ENCODE data around the gene THAP2. TPM values are rescaled to one million over a fixed set of nuclear protein-coding genes. Genes with fewer than 3 reads are reported as not detected.

Gene THAP2
- total RNA-seq, 4 donors from 2014 or later, result 2.4 to 11.6 (median 3.0) TPM

DNA sequence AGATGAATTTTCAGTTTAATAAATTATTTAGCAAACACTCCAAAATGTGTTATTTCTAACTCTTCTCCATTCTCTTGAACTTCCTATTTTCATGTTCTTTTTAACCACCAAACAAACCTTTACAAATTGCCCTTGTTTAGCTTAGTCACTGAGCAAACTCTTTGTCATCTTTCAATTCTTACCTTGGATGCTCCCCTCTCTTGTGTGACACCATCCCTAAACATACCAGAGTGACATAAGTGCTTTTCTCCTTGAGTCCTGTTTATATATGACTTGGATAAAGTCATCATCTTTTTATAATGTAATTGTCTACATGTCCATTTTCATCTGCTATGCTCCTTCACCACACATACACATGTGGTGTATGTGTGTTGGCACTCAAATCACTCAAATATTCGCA lies 18.4 kb downstream of the THAP2 start:
- Histone ChIP-seq H3K27me3 (no peaks in the 10 kb centered on the region), H3K4me3 (replicated peaks in 1 of 3) (no peak overlapping the region), H3K27ac (no peak overlapping the region), H3K9me3 (no peaks in the 10 kb centered on the region), H3K4me1 (peaks cover 10 to 13% of the 10 kb centered on the region in 2 donors), H3K36me3 (no peaks in the 10 kb centered on the region)
- DNase-seq, result no peak
- no peak for TF ChIP-seq POLR2A (IDR thresholded peaks at IDR 0.05)
- TF ChIP-seq, protein P1, sequence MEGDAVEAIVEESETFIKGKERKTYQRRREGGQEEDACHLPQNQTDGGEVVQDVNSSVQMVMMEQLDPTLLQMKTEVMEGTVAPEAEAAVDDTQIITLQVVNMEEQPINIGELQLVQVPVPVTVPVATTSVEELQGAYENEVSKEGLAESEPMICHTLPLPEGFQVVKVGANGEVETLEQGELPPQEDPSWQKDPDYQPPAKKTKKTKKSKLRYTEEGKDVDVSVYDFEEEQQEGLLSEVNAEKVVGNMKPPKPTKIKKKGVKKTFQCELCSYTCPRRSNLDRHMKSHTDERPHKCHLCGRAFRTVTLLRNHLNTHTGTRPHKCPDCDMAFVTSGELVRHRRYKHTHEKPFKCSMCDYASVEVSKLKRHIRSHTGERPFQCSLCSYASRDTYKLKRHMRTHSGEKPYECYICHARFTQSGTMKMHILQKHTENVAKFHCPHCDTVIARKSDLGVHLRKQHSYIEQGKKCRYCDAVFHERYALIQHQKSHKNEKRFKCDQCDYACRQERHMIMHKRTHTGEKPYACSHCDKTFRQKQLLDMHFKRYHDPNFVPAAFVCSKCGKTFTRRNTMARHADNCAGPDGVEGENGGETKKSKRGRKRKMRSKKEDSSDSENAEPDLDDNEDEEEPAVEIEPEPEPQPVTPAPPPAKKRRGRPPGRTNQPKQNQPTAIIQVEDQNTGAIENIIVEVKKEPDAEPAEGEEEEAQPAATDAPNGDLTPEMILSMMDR (IDR thresholded peaks at IDR 0.05), result no peak
- intact Hi-C loops (cut with DNase I), result no loop called here
- 88 to 97% methylated on average over 1 of the region's 1 CpG for WGBS, 2 donors

DNA sequence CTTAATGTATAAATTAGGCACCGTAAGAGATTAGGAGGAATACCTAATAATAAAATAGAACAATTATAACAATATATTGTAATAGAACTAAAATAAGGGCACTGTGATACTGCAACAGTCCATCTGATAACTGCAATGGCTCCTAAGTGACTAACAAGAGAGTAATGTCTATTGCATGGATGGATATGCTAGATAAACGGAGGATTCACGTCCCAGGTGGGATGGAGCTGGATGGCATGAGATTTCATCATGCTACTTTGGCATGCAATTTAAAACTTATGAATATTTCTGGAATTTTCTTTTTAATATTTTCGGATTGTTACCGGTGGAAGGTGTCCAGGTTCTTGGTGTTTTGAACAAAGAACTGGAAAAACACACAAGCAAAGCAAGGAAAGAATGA lies 19.5 kb downstream of the THAP2 start:
- intact Hi-C loops (cut with DNase I), result no loop called here
- Histone ChIP-seq H3K4me1 (peaks cover 20 to 22% of the 10 kb centered on the region in 2 donors), H3K36me3 (no peaks in the 10 kb centered on the region), H3K27me3 (no peaks in the 10 kb centered on the region), H3K9me3 (no peaks in the 10 kb centered on the region), H3K27ac (no peak overlapping the region), H3K4me3 (replicated peaks in 1 of 3) (no peak overlapping the region)
- 93 to 94% methylated on average over 5 of the region's 5 CpGs for WGBS, 2 donors
- no peak for DNase-seq
- TF ChIP-seq, protein P1 (IDR thresholded peaks at IDR 0.05), result no peak
- TF ChIP-seq POLR2A (IDR thresholded peaks at IDR 0.05), result no peak

DNA sequence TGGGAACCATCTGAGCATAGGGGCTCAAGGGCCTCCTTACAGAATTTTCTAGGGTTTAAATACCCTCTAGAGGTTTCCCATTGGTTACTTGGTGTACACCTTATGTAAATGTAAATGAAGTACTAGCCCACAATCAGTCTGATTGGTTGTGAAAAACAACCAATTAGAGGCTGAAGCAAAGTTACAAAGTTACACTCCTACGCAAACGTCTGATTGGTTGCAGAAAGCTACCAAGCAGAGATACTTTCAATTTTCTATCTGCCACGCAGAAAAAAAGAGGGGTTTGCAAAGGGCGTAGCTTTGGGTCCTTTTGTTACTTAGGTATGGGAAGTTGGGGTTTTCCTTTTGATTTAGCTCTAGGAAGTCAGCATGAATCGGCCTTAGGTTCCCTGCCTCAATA lies 20.0 kb downstream of the THAP2 start:
- Histone ChIP-seq H3K27me3 (no peaks in the 10 kb centered on the region), H3K4me1 (peaks cover 20 to 22% of the 10 kb centered on the region in 2 donors), H3K27ac (no peak overlapping the region), H3K9me3 (no peaks in the 10 kb centered on the region), H3K4me3 (replicated peaks in 1 of 3) (no peak overlapping the region), H3K36me3 (no peaks in the 10 kb centered on the region)
- 83 to 87% methylated on average over 5 of the region's 5 CpGs for WGBS, 2 donors
- TF ChIP-seq POLR2A (IDR thresholded peaks at IDR 0.05), result no peak
- TF ChIP-seq, protein P1 (IDR thresholded peaks at IDR 0.05), result no peak
- DNase-seq, result no peak
- intact Hi-C loops (cut with DNase I), result no loop called here

DNA sequence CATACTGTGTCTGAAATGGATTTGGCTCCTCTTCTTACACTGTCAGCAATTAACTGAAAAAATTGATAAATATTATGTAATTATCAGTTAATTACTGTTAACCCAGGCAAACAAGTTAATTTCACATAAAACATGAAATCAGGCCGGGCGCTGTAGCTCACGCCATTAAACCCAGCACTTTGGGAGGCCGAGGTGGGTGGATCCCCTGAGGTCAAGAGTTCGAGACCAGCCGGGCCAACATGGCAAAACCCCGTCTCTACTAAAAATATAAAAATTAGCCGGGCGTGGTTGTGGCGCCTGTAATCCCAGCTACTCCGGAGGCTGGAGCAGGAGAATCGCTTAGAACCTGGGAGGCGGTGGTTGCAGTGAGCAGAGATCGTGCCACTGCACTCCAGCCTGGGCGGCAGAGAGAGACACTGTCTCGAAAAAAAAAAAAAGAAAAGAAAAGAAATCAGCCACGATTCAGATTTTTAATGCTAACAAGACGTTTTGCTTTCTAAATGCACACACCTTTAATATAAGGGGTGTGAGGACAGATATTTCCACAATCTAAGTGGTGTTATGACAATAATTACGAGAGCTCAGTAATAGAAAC lies 21.3 kb downstream of the THAP2 start:
- intact Hi-C loops (cut with DNase I), result no loop called here
- peak overlapping the region; percentile 52 to 87 (median 78) for H3K27ac ChIP-seq
- TF ChIP-seq, protein P1 (IDR thresholded peaks at IDR 0.05), result no peak
- TF ChIP-seq POLR2A (IDR thresholded peaks at IDR 0.05), result no peak
- H3K9me3 ChIP-seq, result no peaks in the 10 kb centered on the region
- no peaks in the 10 kb centered on the region for H3K36me3 ChIP-seq
- WGBS, 2 donors, result 33 to 37% methylated on average over 19 of the region's 19 CpGs
- H3K4me3 ChIP-seq (replicated peaks in 1 of 3), result peak overlapping the region; percentile 28 to 78 (median 44)
- no peaks in the 10 kb centered on the region for H3K27me3 ChIP-seq
- peak; percentile 7 to 10 for DNase-seq
- H3K4me1 ChIP-seq, result peaks cover 20 to 22% of the 10 kb centered on the region in 2 donors

DNA sequence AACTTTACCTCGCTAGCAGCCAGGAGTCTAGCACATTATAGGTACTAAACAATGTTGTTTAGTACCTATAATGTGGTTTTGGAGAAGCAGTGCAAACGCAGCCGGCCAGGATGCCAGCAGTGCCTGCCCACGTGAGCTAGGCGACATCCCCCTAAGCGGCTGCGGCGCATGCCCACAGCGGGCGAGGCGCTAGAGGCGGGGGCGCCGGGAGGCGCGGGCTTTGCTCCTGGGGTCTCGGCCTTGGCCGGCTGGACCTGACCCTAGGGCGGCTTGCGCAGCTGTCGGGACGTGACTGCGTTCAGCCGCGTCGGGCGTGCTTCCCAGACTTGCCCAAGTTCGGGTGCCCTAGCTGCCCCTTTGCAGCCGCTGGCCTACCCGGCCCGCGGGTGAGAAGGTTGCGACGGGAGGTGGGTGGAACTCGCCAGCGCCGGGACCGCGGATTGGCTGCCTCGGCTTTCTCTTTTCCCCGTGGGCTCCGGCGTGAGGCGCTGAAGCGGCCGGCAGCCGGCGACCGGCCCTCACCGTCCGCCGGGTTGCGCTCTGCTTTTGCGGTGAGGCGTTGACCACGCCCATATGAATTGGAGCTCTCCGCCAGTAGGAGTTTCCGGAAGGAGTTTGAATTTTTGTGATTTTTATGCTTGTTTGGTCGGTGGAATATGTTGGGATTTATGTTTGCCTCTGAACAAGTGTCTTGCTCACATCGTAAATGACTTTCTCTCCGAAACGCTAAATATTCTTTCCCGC lies 22.0 kb downstream of the THAP2 start, which contains the start of gene TMEM19:
Gene TMEM19 (plus strand): TSS at position 169 of the 744 bp plus-strand sequence. CDS start 599 bp downstream, outside the sequence.
- no peaks in the 10 kb centered on the region for H3K9me3 ChIP-seq
- 1 to 2% methylated on average over 21 to 58 of the region's 63 CpGs for WGBS, 2 donors
- no peaks in the 10 kb centered on the region for H3K27me3 ChIP-seq
- peak within 1 kb of the TSS; percentile 52 to 87 (median 78) for H3K27ac ChIP-seq
- H3K36me3 ChIP-seq, result no peaks in the 10 kb centered on the region
- TF ChIP-seq POLR2A (IDR thresholded peaks at IDR 0.05), result peak in 1 of 2 donors; percentile 76
- TF ChIP-seq, protein P1 (IDR thresholded peaks at IDR 0.05), result peak in 2 of 6 experiments; percentile 23 to 27
- H3K4me3 ChIP-seq (replicated peaks in 1 of 3), result peak within 1 kb of the TSS; percentile 32 to 78 (median 44)
- peak; percentile 91 to 92 for DNase-seq
- intact Hi-C loops (cut with DNase I), result no loop called here
- H3K4me1 ChIP-seq, result peaks cover 20 to 22% of the 10 kb centered on the region in 2 donors

Measured in thyroid gland (tissue), 4 donors.